ENCODE data around the gene RAP1A.

RAP1A gene

GRCh38 chr1:111690306-111690617 lies 70.7 kb downstream of the RAP1A start:
- DNase-seq (ENCODE audit: insufficient read length, low spot score) (peak; percentile 3), FAIRE-seq (peak; percentile 79)

DNA sequence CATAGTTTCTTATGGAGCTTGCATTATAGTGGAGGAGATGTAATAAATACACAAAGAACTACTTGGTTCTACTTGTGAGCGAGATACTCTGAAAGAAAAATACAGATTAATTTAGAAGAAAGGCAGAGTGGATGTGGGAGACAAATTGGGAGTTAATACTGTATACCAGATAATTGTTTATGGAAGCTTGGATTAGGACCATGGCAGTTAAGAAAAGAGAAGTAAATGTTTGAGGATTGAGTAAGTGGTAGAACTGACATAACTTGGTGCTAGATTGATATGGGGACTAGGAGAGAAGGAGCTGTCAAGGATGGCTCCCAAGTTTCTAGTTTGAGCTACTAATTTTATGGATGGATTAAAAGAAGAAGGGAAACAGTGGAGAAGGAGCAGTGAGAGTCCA lies 72.3 kb downstream of the RAP1A start:
- no peak for TF ChIP-seq POLR2A (IDR thresholded peaks at IDR 0.05; ENCODE audit: low read depth, low read length)
- FAIRE-seq (no peak), DNase-seq (ENCODE audit: insufficient read length, low spot score) (no peak)

More at GRCh38 chr1:111690306-111690617, 70.7 kb downstream of the RAP1A start:
- no peak for TF ChIP-seq POLR2A (IDR thresholded peaks at IDR 0.05; ENCODE audit: low read depth, low read length)

DNA sequence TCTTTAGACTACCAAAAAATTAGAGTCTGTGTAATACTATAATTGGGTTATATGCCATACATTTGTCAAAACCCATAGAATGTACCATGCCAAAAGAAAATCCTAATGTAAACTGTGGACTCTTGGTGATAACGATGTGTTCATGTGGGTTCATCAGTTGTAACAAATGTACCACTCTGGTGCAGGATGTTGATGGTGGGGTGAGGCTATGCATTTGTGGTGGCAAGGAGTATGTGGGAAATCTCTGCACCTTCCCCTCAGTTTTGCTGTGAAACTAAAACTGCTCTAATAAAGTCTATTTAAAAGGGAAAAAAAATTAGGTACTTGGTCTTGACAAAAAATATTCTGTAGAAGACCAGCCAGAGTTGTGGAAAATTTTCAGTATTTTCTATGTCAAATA lies 76.2 kb downstream of the RAP1A start:
- no peak for FAIRE-seq
- no peak for DNase-seq (ENCODE audit: insufficient read length, low spot score)
- no peak for TF ChIP-seq POLR2A (IDR thresholded peaks at IDR 0.05; ENCODE audit: low read depth, low read length)

DNA sequence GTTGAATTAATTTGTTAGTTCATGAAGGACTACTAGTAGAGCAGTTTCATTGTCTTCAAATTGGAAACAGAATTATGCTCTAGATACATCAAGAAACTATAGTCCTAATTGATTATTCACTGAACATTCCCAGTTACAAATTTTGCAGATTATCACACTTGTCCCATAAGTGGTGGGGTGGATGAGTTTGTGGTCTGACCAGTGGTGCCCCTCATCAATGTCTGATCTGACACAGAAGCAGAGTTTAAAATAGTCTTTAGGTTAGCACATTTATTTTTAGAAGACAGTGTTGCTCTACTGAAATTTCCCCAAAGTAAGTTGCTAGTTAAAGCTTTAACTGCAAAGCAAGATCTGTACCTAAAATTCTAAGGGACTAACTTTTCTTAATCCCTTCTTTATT lies 76.7 kb downstream of the RAP1A start:
- FAIRE-seq (no peak), DNase-seq (ENCODE audit: insufficient read length, low spot score) (no peak)
- no peak for TF ChIP-seq POLR2A (IDR thresholded peaks at IDR 0.05; ENCODE audit: low read depth, low read length)

DNA sequence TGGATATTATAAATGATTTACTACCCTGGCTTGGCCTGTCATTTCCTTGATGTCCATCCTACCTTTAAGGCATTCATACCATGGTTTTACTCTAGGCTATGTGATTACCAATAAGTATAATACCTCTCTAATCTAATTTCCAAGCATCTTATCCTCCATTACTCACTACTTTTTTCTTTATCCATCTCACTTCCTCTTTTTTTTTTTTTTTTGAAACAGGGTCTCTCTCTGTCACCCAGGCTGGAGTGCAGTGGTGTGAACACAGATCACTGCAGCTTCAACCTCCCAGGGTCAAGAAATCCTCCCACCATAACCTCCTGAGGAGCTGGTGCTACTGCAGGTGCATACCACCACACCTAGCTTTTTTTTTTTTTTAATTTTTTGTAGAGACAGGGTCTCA lies 79.7 kb downstream of the RAP1A start:
- TF ChIP-seq POLR2A (IDR thresholded peaks at IDR 0.05; ENCODE audit: low read depth, low read length), result no peak
- FAIRE-seq (no peak), DNase-seq (ENCODE audit: insufficient read length, low spot score) (no peak)

- no peak for TF ChIP-seq POLR2A (IDR thresholded peaks at IDR 0.05; ENCODE audit: low read depth, low read length)
- no peak for DNase-seq (ENCODE audit: insufficient read length, low spot score)
- no peak for FAIRE-seq
These were observed 83.0 kb downstream of the RAP1A start for GRCh38 chr1:111702504-111703050.

DNA sequence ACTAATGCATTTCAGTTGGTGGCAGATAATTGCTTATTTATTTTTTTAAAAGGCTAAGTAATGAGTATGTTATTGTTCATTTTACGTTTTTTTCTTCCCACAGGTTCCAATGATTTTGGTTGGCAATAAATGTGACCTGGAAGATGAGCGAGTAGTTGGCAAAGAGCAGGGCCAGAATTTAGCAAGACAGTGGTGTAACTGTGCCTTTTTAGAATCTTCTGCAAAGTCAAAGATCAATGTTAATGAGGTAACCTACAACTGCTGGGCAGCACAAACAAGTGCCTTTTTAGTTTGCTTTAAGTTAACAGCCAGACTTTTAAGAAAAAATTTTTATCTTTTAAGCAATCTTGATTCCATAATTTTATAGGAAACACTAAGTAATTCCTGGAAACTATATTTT lies 84.7 kb downstream of the RAP1A start:
- FAIRE-seq (no peak), DNase-seq (ENCODE audit: insufficient read length, low spot score) (no peak)
- TF ChIP-seq POLR2A (IDR thresholded peaks at IDR 0.05; ENCODE audit: low read depth, low read length), result no peak

DNA sequence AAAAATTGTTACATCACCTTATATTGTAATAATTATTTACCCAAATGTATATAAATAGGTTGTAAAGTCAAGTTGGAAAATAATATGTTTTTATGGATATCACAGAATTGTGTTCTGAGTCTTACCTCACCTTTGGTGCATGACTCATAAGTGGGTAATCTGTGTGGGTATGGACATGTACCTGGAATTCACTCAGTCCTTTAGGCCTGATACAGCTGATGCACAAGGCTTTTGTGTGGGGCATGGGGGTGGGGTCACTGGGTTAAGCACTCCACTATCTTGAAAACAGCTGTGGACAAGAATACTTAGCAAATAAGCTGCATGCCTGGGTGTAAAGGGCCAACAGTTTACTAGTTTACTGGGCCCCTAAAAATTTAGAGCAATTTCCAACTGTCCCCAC lies 85.2 kb downstream of the RAP1A start:
- DNase-seq (ENCODE audit: insufficient read length, low spot score) (no peak), FAIRE-seq (no peak)
- no peak for TF ChIP-seq POLR2A (IDR thresholded peaks at IDR 0.05; ENCODE audit: low read depth, low read length)

DNA sequence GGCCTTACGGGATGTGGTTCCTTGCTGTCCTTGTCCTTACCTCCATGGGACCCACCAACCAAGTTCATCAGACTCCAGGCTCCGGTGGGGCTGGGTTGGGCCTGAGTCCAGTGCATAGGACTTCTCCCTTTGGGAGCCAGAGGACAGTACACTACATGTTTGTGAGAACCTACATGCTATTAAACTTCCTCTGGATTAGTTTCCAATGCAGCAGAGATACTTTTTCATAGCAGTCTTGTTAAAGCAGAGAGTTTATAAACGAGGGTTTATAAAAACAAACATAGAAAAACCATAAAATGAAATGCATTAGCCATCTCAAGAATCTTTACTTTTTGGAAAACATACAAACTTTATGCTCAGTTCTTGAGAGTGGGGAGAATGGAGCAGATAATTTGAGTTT lies 86.3 kb downstream of the RAP1A start:
- no peak for TF ChIP-seq POLR2A (IDR thresholded peaks at IDR 0.05; ENCODE audit: low read depth, low read length)
- FAIRE-seq, result no peak
- DNase-seq (ENCODE audit: insufficient read length, low spot score), result no peak

DNA sequence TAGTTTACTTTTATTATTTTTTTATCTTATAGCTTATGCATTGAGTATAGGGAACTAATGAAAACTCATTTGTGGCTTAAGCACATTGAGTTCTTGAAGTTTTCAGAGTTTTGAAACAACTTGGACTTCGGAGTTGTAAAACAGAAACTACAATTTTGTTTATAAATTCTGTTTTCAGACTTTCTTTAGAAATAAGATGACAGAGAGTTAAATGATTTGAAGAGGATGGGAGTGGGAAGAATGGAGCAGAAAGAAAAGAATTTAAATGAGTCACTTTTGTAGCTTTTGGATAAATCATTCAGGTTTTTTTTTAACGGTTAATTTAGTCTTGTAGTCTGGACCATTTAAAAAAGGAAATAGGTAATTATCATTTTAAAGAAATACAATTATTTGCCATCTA lies 87.3 kb downstream of the RAP1A start:
- no peak for TF ChIP-seq POLR2A (IDR thresholded peaks at IDR 0.05; ENCODE audit: low read depth, low read length)
- no peak for FAIRE-seq
- DNase-seq (ENCODE audit: insufficient read length, low spot score), result no peak

GRCh38 chr1:111707906-111708305 lies 88.3 kb downstream of the RAP1A start:
- FAIRE-seq (no peak), DNase-seq (ENCODE audit: insufficient read length, low spot score) (no peak)
- no peak for TF ChIP-seq POLR2A (IDR thresholded peaks at IDR 0.05; ENCODE audit: low read depth, low read length)

DNA sequence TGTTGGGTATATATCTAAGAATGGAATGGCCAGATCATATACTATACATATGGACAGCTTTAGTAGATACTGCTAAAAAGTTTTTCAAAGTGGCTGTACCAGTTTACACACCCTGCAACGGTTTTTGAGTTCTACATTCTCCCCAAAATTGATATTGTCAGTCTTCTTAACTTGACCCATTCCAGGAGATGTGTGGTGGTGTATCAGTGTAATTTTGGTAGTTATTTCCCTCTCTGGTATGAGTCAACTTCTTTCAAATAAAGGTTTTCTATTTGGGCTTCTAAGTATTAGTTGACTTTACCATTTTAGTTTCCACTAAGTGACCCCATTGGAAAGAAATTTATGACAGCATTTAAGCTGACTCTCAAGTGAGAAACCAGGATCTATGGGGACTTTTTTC lies 90.4 kb downstream of the RAP1A start:
- DNase-seq (ENCODE audit: insufficient read length, low spot score) (no peak), FAIRE-seq (no peak)
- TF ChIP-seq POLR2A (IDR thresholded peaks at IDR 0.05; ENCODE audit: low read depth, low read length), result no peak

DNA sequence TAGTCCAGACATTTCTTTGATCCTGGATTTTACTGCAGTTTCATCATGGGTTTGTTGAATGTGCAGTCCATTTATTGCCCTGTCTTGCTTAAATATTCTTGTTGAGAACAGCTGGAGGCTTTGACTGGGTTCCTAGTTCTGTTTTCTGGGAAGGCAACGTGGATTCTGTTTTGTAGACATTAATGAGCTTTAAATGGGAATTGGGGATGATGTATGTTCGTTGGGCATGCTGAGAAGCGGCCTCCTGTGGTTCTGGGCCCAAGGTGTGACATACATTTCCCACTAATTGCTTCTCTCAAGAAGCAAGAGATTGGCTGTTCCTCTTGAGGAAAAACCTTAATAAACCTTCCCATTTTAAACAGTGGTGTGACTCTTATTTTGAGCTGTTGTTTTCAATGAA lies 96.7 kb downstream of the RAP1A start:
- no peak for FAIRE-seq
- DNase-seq (ENCODE audit: insufficient read length, low spot score), result no peak
- TF ChIP-seq POLR2A (IDR thresholded peaks at IDR 0.05; ENCODE audit: low read depth, low read length), result no peak

DNA sequence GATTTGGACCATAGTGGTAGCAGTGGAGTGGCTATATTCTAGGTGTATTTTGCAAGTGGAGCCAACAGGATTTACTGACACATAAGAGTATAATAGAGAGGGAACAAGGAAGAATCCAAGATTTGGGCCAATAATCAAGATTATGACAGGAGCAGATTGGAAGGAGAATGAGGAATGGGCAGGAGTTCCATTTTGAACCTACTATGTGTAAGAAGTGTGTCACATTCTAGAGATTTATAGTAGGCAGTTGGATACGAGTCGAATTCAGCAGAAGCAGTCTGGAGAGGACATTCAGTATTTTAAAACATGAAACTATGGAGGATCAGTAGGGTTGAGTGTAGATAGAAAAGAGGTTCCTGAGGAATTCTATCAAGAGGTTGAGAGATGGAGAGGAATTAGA lies 97.9 kb downstream of the RAP1A start:
- DNase-seq (ENCODE audit: insufficient read length, low spot score) (no peak), FAIRE-seq (no peak)
- no peak for TF ChIP-seq POLR2A (IDR thresholded peaks at IDR 0.05; ENCODE audit: low read depth, low read length)

GRCh38 chr1:111719135-111719534 lies 99.5 kb downstream of the RAP1A start:
- DNase-seq (ENCODE audit: insufficient read length, low spot score), result no peak
- no peak for FAIRE-seq
- no peak for TF ChIP-seq POLR2A (IDR thresholded peaks at IDR 0.05; ENCODE audit: low read depth, low read length)

DNA sequence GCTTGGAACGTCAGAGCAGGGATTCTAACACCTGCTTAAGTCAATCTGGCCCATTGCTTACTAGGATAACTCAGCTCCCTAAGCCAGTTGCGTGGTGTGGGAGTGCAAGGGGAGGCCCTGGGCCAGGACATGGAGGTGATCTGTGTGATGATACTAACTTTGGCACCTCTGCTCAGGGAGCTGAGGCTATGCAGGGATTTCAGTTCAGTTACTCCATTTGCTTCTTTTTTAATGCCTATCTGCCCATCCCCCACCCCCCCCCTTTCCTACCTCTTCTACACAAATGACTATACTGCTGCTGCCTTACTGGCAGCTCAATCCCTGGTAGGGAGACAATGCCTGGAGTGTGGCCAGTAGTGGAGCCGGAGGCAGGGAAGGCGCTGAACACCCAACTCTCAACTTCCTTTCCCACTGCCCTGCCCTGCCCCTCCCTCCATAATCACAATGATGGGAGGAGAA lies 100.1 kb downstream of the RAP1A start:
- DNase-seq (ENCODE audit: insufficient read length, low spot score), result no peak
- no peak for TF ChIP-seq POLR2A (IDR thresholded peaks at IDR 0.05; ENCODE audit: low read depth, low read length)
- no peak for FAIRE-seq
